NCI-H146 treated with DMSO at 0.1 percent for 48 hours (cell line): ENCODE data around the gene SNAP47.

Source experiments
- DNase-seq: peaks from one replicate; lab custom pipeline; 2025; ENCODE audit not compliant: unreplicated experiment; lab: John Stamatoyannopoulos, UW

The SNAP47 gene

DNA sequence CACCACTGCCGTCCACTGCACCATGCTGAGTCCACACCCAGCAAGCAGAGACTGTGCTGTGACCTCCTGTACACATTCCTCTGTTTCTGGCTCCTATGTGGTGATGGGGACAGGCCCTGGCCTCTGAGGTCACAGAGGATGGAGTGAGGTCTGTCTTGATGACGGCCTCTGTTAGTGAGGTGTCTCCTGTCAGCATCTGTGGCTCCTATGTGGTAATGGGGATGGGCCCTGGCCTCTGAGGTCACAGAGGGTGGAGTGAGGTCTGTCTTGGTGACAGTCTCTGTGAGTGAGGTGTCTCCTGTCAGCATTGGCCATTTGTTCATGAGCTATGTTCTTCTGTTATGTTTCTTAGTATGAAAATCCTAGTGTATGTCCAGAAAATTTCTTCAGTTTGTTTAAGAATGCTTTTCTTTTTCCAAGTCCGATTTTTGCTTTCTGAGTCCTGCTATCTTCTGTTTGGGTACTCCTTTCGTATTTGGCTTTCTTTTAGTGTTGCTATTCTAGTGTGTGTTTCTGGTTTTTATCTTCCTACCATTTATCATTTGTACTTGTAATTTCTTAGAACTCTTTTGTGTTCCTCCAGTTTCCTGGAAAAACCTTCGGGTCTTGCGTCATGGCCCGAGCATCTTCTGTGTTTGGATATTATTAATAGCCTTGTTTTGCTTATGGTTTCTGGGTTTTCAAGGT is 13.4 kb downstream of the SNAP47 start:
- no peak for DNase-seq

DNA sequence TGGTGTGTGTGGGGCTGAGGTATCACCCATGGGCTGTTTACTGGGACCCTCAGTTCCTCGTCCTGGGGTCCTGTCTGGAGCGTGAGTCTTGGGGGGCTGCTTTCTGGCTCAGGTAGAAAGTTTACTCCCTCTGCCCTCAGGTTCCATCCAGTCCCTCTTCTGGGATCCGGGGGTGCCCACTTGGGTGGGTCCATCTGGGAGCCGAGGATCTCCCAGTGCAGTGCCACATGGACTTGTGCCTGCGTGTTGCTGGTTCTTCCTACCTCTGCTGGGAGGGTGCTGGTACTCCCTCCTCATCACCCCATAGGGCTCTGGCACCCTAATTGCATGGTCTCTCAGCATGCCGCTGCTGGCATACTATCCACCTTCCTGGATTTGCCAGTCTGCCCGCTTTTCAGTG is 14.0 kb downstream of the SNAP47 start:
- no peak for DNase-seq

DNA sequence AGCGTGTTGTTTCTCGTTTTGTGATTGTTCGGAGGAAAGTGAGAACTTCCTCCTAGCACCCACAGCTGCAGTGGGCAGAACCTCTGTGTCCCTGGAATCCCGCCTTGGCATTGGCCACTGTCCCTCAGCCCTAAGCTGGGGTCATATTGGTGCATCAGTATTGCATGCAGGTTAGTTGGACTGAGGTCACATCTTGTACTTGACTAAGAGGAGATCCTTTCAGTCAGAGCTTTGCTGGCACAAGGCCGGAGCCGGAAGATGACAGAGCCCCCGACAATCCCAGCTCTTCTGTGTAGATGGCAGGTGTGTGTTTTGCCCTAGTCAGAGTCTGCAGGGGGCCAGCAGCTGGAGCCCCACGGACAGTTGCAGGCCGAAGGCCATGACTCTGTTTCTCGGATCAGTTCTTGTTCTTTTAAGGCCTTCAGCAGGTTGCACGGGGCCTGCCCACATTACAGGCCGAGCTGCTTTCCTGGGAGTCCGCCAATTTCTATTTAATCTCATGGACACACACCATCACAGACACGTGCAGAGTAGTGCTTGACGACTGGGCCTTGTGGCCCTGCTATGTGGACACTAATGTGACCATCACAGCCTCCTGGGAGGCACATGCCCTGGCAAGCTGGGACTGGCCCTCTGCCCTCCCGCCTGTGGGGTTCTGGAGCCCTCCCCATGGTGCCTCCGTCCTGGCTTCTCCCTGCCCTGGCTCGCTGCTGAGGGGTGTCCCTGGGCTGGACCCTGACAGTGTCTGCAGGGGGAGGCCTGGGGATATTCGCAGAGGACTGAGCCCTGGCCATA is 14.9 kb downstream of the SNAP47 start:
- DNase-seq: no peak

DNA sequence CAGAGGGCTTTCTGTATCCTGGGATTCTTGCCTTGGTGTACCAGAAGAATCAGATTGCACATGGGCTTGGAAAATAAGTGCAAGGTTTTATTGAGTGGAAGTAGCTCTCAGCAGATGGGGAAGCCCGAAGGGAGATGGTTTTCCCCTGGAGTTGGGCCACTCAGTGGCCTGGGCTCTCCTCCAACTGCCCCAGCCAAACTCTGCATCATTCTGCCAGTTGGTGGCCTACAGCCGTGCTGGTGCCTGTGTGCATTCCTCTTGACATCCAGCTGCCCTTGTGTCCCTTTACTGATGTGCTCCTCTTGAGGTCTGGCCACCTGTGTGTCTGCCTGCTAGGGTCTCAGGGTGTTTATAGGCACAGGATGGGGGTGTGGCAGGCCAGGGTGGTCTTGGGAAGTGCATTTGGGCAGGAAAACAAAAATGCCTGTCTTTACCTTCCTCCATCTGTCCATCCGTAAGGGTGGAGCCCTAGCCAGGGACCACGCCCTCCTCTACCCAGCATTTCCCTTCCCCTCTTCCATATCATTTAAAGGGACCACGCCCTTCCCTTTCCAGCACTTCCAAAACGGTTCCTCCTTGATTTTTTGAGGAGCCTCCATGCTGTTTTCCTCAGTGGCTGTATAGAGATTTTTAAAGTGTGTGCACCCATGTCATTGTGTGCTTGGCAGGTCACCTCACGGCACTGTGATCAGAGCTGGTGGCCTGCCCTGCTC is 18.9 kb downstream of the SNAP47 start:
- no peak for DNase-seq

DNA sequence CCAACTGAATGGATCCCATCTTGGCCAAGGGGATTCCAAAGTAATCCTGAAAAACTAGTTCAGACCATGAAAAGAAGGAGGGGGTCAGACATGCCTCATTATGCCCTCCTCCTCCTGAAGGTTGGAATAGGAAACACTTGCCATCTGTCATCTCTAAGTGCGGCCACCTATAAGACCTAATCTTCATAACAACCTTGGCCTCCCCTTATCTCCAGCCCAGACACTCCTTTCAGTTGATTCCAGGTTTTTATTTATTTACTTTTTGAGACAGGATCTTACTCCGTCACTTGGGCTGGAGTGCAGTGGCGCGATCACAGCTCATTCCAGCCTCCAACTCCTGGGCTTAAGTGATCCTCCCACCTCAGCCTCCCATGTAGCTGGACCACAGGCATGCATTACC is 19.7 kb downstream of the SNAP47 start:
- no peak for DNase-seq

DNA sequence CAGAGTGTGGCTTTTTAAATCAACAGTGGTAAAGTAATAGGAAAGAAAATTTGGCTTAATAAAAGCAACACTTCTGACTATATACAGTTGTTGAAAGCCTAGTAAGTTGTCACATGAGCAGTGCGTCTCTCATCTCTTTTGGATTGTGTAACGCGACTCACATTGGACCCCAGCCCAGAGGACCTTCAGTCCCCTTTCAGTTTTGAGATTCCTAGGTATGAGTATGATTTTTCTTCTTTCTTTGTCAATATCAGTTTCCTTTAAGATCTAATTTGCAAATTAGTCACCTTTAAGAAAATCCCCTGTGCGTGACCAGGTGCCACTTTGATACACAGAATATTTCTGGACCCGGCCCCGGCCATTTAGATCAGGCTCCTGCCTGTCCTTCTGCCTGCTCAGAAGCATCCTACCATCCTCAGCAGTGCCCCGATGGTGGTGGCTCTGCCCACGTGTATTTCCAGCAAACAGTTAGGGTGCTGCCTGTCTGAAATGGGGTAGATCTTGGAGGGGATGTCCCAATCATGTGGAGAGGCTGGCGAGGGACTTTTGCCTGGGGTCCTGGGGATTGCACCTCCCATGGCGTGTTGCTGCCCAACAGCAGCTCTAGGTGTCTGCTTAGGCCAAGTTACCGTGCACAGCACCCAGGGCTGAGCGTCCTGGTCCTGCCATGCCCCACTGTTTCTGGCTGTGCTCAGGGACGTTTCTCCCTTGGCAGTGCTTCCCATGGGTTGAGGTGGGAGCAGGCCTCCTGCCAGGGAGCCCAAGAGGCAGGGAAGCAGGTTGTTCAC is 21.1 kb downstream of the SNAP47 start:
- DNase-seq: no peak

DNA sequence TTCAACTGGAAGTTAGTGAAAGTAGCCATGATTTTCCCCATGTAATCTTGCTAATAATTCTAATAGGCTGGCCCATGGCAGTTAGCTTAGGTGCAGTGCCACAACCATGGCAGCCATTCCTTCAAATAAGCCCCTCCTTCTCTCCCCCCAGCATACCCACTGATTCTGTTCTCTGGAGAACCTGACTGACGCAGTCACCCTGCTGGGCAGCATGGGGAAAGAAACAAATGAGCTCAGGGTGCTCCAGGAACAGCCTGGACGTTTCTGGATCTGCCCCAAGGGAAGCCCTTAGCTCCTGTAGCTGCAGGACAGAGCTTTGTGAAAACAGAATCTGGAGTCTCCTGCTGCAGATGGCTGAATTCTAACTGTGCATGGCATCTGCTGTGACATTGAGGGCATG is 22.5 kb downstream of the SNAP47 start:
- DNase-seq: no peak

DNA sequence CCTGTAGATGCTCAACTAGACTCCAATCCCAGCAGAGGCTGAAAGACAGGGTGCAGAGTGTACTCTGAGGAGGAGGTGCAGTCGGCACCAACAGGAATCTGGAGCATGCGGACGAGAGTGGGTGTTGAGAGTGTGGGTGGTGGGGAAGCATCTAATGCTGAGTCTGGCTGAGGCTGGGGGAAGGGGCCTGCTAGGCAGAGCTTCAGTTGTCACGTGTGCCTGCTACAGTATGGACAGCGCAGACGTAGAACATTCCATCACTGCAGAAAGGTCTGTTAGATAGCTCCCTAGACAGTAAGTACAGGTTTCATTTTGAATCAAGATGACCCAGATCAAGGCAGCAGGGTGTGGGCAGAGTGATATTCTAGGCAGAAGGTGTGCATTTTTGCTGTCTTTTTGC is 23.1 kb downstream of the SNAP47 start:
- no peak for DNase-seq

DNA sequence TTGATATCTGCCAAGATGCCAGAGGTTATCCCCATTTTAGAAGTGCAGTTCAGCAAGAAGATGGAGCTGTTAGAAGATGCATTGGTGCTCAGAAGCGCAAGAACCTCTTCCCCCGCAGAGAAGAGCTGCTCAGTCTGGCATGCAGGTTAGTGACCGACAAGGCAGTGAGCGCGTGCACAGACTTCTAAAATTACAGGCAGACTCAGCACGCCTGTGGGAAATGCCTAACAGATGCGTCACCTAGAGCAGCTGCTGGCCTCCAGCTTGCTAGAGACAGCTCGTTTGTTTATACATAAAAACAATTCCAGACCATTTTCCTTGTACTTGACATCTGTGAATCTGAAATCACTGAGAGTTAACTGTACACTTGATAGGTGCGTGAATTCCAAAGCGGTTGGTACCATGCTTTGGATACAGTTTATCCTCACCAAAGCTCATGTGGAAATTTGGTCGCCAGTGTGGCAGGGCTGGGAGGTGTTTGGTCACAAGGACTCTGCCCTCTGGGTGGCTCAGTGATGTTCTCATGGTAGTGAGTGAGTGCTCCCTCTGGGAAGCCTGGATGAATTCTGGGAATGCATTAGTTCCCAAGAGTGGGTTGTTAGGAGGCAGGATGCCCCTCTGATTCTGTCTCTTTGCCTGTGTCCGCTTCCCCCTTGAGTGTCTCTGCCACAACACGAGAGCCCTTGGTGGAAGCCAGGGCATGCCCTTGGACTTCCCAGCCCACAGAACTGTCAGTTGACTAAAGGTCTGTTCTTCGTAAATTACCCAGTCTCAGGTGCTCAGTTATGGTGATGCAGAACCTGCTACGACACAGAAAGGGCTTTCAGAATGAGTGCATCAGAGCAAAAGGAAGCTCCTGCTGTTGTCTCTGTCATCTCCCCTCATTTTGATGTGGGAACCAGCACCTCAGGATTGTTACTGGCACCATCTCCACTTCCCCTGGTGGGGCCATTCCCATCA is 24.4 kb downstream of the SNAP47 start:
- DNase-seq: no peak

DNA sequence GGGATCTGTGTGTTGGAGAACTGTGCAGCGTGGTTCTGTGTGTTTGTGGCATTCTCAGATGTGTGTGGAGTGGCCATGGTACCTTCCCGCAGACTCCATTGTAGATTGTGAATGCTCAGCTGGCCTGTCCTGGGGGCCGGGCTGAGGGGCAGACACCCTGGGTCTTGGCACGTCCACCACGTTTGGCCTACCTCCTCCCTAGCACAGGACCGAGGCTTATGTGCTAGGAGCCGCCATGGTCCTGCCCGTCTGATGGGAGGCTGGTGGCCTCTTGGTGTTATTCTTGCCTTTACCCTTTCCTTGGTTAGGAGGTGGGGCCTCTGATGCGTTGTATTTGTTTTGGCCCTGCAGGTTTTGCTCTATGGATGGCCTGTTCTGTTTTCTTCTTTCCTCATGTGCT is 25.1 kb downstream of the SNAP47 start:
- DNase-seq: no peak

DNA sequence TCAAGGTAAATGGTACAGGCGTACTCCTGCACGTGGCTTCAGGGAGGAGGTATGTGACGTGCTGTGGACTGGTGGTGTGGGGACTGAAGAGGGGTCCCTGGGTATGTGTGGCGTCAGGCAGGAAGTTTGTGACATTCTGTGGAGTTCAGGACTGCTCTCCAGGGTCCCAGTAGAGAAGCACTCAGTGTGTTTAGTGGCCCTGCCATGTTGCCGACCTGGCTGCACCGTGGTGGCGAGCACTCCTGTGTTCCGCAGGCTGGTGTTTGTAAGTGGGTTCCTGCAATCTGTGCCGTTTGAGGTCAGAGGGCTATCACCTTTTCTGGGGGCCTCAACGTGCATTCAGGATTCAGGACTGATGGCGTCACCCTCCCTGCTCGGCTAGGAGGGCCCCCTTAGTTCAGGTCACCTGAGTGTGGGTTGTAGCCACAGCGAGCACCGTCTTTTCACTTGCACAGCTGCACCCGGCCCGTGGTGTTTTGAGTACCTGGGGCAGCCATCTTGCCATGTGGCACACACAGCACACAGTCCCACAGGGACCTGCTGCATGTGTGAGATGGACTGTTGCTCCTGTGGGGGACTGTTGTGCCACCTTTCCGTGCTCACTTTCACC is 26.5 kb downstream of the SNAP47 start:
- DNase-seq: no peak

DNA sequence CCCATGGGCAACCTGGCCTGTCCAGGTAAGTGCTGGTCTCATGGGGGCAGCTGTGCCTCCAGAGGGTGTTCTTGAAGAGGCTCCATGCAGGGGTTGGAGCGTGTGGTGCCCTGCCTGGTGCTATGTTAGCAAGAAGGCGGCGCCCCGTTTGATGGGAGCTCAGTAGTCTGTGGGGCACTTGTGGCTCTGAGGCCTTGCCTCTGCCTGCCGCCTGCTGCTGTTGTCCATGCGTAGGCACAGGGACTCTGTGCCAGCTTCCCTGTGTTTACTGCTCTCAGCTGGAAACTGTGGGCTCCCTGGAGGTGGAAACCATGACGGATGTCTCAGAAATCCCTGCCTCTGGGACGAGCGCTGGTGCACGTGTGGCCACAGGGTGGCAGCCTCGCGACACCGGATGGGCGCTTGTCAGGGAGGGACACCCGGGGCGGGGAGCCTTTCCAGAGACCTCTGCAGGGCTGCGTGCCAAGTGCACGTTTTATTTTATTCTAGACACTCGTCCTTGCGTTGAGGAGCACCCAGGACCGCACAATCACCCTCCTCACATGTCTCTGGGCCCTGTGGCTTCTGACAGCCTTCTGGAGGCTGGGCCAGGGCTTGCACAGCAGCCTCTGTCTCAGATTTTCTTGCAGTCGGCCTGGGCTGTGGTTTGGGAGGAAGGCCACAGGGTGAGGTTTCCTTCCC is 27.1 kb downstream of the SNAP47 start:
- peak; percentile 73 for DNase-seq

DNA sequence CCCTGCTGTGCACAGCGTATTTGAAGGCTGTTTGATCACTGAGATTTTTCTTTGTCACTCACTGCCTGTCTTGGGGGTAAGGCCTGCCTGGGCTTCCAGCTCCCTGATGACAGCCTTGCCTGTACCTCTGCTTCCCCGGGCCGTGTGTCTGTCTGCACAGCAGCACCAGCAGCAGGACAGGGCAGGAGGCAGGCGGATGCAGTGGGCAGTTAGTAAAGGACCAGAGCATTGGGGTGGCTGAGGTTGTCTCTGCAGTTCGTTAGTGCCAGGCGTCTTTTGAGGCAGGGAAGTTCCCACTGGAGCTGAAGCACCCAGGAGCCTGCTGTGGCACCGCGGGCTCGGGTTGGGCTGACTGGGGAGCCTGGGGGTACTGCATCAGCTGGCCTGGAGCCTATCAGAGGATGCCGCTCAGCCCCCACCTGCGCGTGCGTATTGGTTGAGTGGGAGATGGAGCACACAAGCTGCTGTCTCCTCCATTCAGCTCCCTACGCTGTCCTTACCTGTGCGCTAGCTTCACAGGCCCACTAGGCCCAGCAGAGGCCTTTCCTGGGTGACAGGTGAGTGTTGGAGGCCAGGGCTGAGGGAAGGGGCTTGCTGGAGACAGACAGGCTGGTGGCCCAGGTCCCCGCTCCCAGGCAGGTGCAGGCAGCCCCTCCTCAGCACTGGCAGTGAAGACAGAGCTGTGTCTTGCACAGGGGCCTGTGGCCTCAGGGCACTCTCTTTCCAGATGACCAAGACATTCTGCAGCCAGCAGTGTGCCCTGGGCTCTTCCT is 28.2 kb downstream of the SNAP47 start:
- DNase-seq: no peak

DNA sequence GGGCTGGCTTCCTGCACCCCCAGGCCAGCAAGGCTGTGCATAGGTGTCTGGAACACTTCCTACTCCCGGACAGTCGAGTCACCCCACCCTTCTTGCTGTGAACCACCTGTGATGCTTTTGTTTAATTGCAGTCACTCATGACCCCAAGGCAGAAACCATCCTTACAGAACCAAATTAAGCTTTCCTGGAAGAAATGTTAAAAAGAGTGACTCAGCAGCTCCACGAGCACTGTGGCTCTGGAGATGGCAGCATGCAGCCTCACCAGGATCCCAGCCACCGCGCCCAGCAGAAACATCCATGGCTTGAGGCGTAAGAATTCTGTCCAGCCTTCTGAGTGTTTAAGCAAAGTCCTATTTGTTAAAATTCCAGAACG is 28.8 kb downstream of the SNAP47 start:
- no peak for DNase-seq

DNA sequence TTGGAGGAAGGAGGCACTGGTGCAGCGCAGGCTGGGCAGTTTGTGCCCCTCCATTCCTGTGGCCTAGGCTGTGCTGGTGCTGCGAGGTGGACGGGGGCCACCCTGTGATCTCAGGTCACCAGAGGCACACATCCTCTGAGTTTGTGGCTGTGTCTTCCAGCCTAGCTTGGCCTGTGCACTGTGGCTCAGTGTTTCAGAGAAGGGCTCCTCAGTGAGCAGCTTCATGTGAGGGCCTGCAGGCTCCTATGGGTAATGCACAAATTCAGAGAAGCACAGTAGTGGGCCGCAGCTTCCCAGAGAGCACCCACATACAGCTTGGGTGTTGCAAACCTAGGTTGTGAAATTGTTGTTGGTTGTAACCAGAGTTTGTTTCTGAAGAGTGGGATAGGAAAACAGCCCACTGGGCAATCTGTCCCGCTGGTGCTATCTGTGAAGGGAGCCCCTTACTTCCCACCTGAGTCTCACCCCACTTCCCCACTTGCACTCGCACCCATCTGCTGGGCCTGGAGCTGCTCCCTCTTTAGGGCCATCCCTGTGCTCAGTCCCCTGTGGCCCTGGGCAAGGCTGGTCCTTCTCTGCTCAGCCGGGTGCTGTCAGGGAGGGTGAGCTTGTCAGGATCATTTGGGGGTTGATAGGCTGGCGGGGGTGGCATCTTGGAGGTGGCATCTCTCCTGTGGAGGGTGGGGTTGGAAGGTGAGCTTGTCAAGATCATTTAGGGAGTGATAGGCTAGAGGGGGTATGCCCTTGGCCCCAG is 30.2 kb downstream of the SNAP47 start:
- DNase-seq: no peak

DNA sequence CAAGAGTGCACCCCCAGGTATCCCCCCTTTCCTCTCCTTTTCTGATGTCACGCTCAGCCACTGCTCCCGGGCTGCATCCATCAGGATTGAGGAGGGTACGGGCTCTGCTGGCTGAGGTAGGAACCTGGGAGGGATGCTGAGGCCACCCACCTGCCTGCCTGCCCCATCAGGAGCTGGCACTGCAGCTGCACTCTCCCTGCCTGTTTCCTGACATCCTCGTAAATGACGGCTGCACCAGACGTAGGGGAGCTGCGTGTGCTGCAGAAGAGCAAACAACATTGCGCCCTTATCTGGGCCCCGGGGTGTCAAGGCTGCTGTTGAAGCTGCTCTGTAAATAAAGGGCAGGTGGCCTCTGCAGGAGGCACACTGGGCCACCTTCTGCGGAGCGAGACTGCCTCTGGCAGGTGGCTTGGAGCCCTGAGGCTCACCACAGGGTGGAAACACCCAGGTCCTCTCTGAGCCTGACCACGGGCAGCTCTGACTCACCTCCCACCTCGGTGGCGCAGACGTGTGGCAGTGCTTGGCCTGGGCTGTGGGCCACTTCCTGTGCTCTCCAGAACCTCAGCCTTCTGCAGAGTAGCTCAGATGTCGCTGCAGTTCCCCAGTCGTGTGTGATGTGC is 30.9 kb downstream of the SNAP47 start:
- DNase-seq: peak; percentile 98

DNA sequence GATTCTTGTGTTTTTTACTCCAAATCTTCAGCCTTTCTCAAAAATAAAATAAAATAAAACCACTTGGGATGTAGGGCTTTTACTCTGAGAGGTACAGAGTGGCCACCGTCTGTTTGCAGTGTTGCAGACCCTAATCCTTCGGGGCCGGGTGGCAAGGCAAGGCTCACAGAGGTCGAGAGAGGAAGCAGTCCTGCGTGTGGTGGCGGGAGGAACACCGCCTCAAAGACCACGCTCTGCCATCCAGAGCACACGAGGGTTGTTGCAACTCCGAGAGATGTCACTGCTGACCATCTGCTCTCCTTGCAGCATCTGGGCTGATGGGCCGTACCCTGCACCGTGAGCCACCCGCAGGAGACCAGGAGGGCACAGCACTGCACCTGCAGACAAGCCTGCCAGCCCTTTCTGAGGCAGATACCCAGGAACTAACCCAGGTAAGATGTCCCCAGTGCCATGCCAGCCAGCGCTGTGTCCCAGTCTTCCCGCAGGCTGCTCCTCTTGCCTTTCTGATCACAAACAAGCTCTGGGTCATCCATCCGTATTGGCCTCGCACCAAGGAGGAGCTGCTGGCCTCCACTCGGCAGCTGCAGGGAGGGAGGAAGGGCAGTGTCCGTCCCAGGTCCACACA is 31.5 kb downstream of the SNAP47 start:
- DNase-seq: peak; percentile 38
